ENCODE data around the gene LYRM4. TPM values are rescaled to one million over a fixed set of nuclear protein-coding genes. Genes with fewer than 3 reads are reported as not detected.

LYRM4 gene
- total RNA-seq, 1 donor from 2014 or later = 27.8 TPM

GRCh38 chr6:5073992-5074391 lies 186.8 kb downstream of the LYRM4 start:
- H3K27me3 ChIP-seq (ENCODE audit: control insufficient read depth, insufficient read depth, low read length) = no peaks in the 10 kb centered on the region

GRCh38 chr6:5072440-5072839 lies 188.3 kb downstream of the LYRM4 start:
- Histone ChIP-seq H3K36me3 (ENCODE audit: control insufficient read depth, insufficient read depth, low read length) (no peaks in the 10 kb centered on the region), H3K4me3 (ENCODE audit: low read depth, low read length) (no peak overlapping the region), H3K27me3 (ENCODE audit: control insufficient read depth, insufficient read depth, low read length) (no peaks in the 10 kb centered on the region)
- TF ChIP-seq CTCF (IDR thresholded peaks at IDR 0.05; ENCODE audit: insufficient read depth, low read length, poor library complexity, severe bottlenecking) = no peak
- DNase-seq (ENCODE audit: low read depth) = no peak

More at GRCh38 chr6:5073992-5074391, 186.8 kb downstream of the LYRM4 start:
- no peak for TF ChIP-seq CTCF (IDR thresholded peaks at IDR 0.05; ENCODE audit: insufficient read depth, low read length, poor library complexity, severe bottlenecking)
- no peaks in the 10 kb centered on the region for H3K36me3 ChIP-seq (ENCODE audit: control insufficient read depth, insufficient read depth, low read length)
- DNase-seq (ENCODE audit: low read depth) = no peak
- no peak overlapping the region for H3K4me3 ChIP-seq (ENCODE audit: low read depth, low read length)

GRCh38 chr6:5071216-5071615 lies 189.5 kb downstream of the LYRM4 start:
- no peaks in the 10 kb centered on the region for H3K27me3 ChIP-seq (ENCODE audit: control insufficient read depth, insufficient read depth, low read length)
- no peak for DNase-seq (ENCODE audit: low read depth)
- H3K36me3 ChIP-seq (ENCODE audit: control insufficient read depth, insufficient read depth, low read length) = no peaks in the 10 kb centered on the region
- no peak overlapping the region for H3K4me3 ChIP-seq (ENCODE audit: low read depth, low read length)
- no peak for TF ChIP-seq CTCF (IDR thresholded peaks at IDR 0.05; ENCODE audit: insufficient read depth, low read length, poor library complexity, severe bottlenecking)

GRCh38 chr6:5068153-5068751 lies 192.5 kb downstream of the LYRM4 start:
- no peak for DNase-seq (ENCODE audit: low read depth)
- TF ChIP-seq CTCF (IDR thresholded peaks at IDR 0.05; ENCODE audit: insufficient read depth, low read length, poor library complexity, severe bottlenecking) = no peak
- Histone ChIP-seq H3K36me3 (ENCODE audit: control insufficient read depth, insufficient read depth, low read length) (no peaks in the 10 kb centered on the region), H3K4me3 (ENCODE audit: low read depth, low read length) (no peak overlapping the region), H3K27me3 (ENCODE audit: control insufficient read depth, insufficient read depth, low read length) (no peaks in the 10 kb centered on the region)

- H3K36me3 ChIP-seq (ENCODE audit: control insufficient read depth, insufficient read depth, low read length) = no peaks in the 10 kb centered on the region
- DNase-seq (ENCODE audit: low read depth) = no peak
- H3K27me3 ChIP-seq (ENCODE audit: control insufficient read depth, insufficient read depth, low read length) = no peaks in the 10 kb centered on the region
- TF ChIP-seq CTCF (IDR thresholded peaks at IDR 0.05; ENCODE audit: insufficient read depth, low read length, poor library complexity, severe bottlenecking) = no peak
- H3K4me3 ChIP-seq (ENCODE audit: low read depth, low read length) = no peak overlapping the region
Observed at GRCh38 chr6:5067305-5067704, 193.4 kb downstream of the LYRM4 start.

GRCh38 chr6:5066456-5067093 lies 194.2 kb downstream of the LYRM4 start:
- no peak for TF ChIP-seq CTCF (IDR thresholded peaks at IDR 0.05; ENCODE audit: insufficient read depth, low read length, poor library complexity, severe bottlenecking)
- Histone ChIP-seq H3K27me3 (ENCODE audit: control insufficient read depth, insufficient read depth, low read length) (no peaks in the 10 kb centered on the region), H3K4me3 (ENCODE audit: low read depth, low read length) (no peak overlapping the region), H3K36me3 (ENCODE audit: control insufficient read depth, insufficient read depth, low read length) (no peaks in the 10 kb centered on the region)
- no peak for DNase-seq (ENCODE audit: low read depth)

Data from kidney epithelial cell (primary cell).